GM12891 (cell line): Measurements from ENCODE around the gene CFAP410.

Source experiments
- SPI1 ChIP-seq: IDR thresholded peaks from 2 replicates; pipeline ENCODE4 v1.6.1; 2011; ENCODE audit warnings: low read depth, low read length, control low read depth
- TAF1 ChIP-seq: IDR thresholded peaks from 2 replicates; pipeline ENCODE4 v1.6.1; 2011; ENCODE audit warnings: low read depth, low read length, control low read depth

GRCh38 chr21:44295646-44296045 lies 43.5 kb downstream of the CFAP410 start:
- no peak for TF ChIP-seq TAF1
- TF ChIP-seq SPI1, result no peak
